NCI-H1694 (cell line): ENCODE data around the gene TMTC2.

Experiments
- DNase-seq: peaks from one replicate; lab custom pipeline; 2025; lab: John Stamatoyannopoulos, UW

The TMTC2 gene

GRCh38 chr12:82682326-82682725, 4.4 kb upstream of the TMTC2 start:
- DNase-seq = peak; percentile 55

- no peak for DNase-seq
Observed at GRCh38 chr12:82682851-82683261, 3.9 kb upstream of the TMTC2 start.

- peak; percentile 83 for DNase-seq
Observed at GRCh38 chr12:82685790-82686167, 927 bp upstream of the TMTC2 start.

GRCh38 chr12:82687021-82688011, 610 bp downstream of the TMTC2 start:
- DNase-seq = no peak

GRCh38 chr12:82688035-82688501, 1.4 kb downstream of the TMTC2 start:
- DNase-seq = no peak

- no peak for DNase-seq
Observed at GRCh38 chr12:82688596-82688995, 1.9 kb downstream of the TMTC2 start.

- no peak for DNase-seq
Observed at GRCh38 chr12:82690006-82690405, 3.3 kb downstream of the TMTC2 start.

GRCh38 chr12:82691513-82691912, 4.8 kb downstream of the TMTC2 start:
- no peak for DNase-seq

- no peak for DNase-seq
Observed at GRCh38 chr12:82694276-82694675, 7.6 kb downstream of the TMTC2 start.

GRCh38 chr12:82694970-82695369, 8.3 kb downstream of the TMTC2 start:
- DNase-seq = no peak

- no peak for DNase-seq
Observed at GRCh38 chr12:82695531-82695930, 8.8 kb downstream of the TMTC2 start.

- DNase-seq = no peak
Observed at GRCh38 chr12:82696543-82696942, 9.8 kb downstream of the TMTC2 start.

- no peak for DNase-seq
Observed at GRCh38 chr12:82698708-82699564, 12.2 kb downstream of the TMTC2 start.

- DNase-seq = no peak
Observed at GRCh38 chr12:82705774-82706173, 19.1 kb downstream of the TMTC2 start.

GRCh38 chr12:82708061-82708879, 21.6 kb downstream of the TMTC2 start:
- DNase-seq = no peak

GRCh38 chr12:82709794-82710355, 23.2 kb downstream of the TMTC2 start:
- no peak for DNase-seq

- DNase-seq = no peak
Observed at GRCh38 chr12:82710741-82711140, 24.0 kb downstream of the TMTC2 start.

GRCh38 chr12:82714427-82714826, 27.7 kb downstream of the TMTC2 start:
- no peak for DNase-seq

GRCh38 chr12:82721726-82722125, 35.0 kb downstream of the TMTC2 start:
- DNase-seq = no peak

GRCh38 chr12:82723093-82723492, 36.4 kb downstream of the TMTC2 start:
- no peak for DNase-seq

- DNase-seq = no peak
Observed at GRCh38 chr12:82723891-82724290, 37.2 kb downstream of the TMTC2 start.
